SH-SY5Y (cell line): Measurements from ENCODE around the gene PTGER3.

Experiments
- GATA2 ChIP-seq: IDR thresholded peaks from 2 replicates; pipeline ENCODE4 v1.6.1; 2011; ENCODE audit warnings: mild to moderate bottlenecking, low read depth, low read length
- GATA3 ChIP-seq: IDR thresholded peaks from 2 replicates; pipeline ENCODE4 v1.6.1; 2011; ENCODE audit warnings: low read depth, mild to moderate bottlenecking, low read length, moderate library complexity

- TF ChIP-seq GATA2 (no peak), GATA3 (no peak)
Observed at GRCh38 chr1:71045463-71046028, 2.1 kb downstream of the PTGER3 start.
